GM19025 (cell line): ENCODE results near the gene AKNAD1.

ENCODE experiments used
- ATAC-seq: cut with Tn5 transposase; IDR thresholded peaks from one replicate; pipeline ENCODE4 v1.9.1; 2021; ENCODE audit warnings: mild to moderate bottlenecking, low read depth, moderate library complexity; ENCODE audit not compliant: unreplicated experiment

AKNAD1 gene

GRCh38 chr1:108863984-108864383 is 7.1 kb upstream of the AKNAD1 start:
- ATAC-seq, result no peak

DNA sequence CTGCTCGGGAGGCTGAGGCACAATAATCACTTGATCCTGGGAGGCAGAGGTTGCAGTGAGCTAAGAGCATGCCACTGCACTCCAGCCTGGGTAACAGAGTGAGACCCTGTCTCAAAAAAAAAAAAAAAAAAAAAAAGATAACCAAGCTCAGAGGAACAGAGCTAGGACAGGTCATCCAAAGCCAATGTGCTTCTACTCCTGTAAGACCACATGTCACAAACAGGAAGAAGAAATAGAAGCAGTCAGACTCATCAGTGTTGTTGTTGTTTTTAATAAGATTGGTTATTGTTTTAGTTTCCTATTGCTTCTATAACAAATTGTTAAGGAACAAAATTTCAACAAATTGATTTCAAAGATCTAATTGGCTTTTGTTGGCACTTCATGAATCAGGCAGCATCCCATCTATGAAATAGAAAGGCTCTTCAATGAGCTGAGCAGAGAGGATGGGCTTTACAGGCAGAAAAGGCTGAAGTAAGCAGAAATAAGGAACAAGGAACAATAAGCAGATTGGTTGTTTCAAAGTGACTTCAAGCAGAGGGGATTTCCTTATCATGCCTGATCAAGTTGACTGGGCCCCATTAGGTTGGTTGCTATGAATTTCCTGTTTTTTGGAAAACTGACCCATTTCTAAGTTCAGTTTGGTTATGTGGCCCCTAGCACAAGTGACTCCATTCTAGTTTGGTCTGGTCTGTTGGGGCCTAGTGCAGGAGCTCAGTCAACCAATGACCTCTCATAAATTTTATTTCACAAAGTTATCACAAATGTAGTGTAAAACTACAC is 6.0 kb upstream of the AKNAD1 start:
- ATAC-seq, result no peak

DNA sequence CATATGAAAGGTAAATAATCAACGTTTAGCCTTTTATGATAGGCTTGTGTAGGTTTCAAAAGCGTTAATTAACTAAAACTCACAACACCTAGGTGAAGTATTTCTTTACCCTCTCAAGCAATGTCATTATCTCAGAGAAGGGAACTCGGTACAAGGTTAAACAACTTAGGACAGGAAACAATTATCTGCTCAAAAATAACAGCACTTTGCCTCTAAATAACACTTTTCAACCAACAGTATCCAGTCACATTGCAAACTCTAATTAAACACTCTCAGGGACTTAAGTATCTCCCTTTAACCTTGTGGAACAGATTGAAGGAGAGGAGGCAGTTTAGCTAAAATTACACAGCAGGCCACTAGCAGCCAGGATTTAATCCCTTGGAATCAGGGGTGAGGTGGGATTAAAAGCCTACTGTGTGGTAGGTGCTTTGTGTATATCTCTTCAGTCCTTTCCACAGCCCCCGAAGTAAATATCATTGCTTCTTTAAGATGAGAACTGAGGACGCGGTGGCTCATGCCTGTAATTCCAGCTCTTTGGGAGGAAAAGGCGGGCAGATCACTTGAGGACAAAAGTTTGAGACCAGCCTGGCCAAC is 5.2 kb upstream of the AKNAD1 start:
- ATAC-seq, result no peak

DNA sequence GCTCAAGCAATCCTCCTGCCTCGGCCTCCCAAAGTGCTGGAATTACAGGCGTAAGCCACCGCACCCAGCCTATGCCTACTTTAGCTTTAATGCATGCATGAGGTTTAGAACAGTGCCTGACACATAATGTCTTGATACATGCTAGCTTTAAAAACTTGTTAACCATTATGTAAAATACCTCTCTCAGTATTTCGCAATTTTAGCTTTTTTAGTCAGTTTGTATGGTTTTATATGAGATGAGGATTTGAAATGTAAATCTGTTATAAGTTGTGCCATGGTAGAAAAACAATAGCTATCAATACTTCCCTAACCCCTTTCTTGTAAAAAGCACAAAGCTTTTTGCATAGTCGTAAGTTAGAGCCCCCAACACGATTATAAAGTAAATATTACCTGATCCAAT is 4.7 kb upstream of the AKNAD1 start:
- no peak for ATAC-seq

- ATAC-seq, result no peak
Observed at GRCh38 chr1:108860190-108860907, 3.5 kb upstream of the AKNAD1 start.

DNA sequence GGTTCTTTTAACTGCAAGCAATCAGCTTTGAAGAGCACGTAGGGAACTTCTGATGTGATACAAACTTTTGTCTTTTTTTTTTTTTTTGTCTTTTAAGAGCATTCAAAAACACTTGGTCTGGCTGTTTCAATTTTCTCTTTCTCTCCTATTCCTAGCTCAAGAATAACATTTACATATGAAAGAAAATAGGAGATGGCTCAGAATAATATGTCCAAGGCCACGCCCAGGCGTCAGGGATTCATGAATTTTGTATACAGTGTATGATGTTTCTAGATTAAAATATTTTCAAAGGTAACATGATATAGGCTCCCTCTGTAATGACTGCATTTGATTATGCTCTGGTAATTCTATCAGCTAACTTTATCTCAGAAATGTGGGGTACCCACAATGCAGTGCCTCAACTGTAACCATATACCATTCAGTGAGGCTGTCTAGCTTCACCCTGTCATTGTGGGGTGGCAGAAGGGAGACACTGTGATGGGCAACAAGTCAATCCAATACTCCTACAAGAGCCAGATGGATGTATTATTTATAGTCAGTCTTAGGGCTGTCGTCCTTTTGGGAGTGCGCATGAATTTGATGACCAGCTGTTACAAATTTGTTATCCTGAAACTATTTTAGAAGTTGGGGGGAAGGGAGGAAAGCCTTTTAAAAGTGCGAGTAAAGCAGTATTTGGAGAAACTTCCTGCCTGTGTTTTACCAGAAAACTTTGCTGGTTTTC is 1.5 kb upstream of the AKNAD1 start:
- ATAC-seq, result no peak

DNA sequence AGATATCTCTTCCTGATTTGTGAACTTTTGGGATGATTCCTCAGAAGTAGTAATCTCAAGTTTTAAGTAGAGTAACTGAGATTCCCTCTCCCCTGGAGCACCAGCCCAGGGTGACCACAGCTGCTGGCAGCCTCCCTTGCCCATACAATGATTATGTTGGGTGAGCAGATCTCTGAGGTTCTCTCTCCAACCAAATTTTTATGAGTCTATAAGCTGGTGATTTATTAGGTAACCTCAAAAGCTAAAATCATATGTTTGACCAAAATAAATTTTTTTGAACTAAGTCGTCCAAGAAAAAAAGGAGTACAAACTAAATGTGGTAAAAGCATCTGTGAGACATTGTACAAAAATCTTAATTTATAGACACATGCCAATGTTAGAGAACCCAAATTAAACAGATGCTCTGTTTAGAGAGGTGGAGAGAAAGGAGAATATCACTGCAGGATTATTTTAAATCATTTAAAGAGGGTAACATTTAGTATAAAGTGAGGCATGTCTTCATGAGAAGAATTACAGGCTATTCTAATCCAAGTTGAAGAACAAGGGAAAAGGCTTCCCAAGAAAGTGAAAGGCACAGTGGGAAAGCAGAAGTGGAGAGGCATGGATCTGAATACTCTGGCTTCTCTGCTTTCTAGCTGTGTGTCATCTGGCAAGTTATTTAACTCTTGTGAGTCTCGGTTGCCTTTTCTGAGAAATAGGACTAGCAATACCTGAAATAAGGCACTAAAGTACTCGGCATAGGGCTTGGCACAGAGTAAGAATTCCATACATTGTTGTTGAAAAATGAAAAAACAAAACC is 2.5 kb downstream of the AKNAD1 start:
- no peak for ATAC-seq

- ATAC-seq, result no peak
Observed at GRCh38 chr1:108852221-108852975, 4.5 kb downstream of the AKNAD1 start.

- no peak for ATAC-seq
Observed at GRCh38 chr1:108851567-108851966, 5.3 kb downstream of the AKNAD1 start.

- no peak for ATAC-seq
Observed at GRCh38 chr1:108850929-108851328, 6.0 kb downstream of the AKNAD1 start.

DNA sequence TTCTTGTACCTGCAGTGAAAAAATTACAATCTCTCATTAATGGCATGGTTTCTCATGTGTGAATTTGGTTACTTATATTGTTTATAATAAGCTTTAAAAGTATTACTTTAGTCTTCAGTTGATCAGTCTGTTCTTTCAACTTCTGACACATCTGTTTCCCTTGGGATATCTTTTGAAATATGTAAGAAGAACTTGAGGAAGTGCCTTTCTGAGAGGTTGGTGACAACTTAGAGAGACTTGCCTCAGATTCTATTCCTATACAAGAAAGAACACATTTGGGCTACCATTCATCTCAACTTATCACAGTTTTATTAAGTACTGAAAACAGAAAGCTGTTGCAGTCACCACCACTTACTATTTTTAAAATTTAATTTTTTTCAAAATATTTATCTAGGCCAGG is 8.1 kb downstream of the AKNAD1 start:
- no peak for ATAC-seq

GRCh38 chr1:108847494-108847893 is 9.4 kb downstream of the AKNAD1 start:
- no peak for ATAC-seq

DNA sequence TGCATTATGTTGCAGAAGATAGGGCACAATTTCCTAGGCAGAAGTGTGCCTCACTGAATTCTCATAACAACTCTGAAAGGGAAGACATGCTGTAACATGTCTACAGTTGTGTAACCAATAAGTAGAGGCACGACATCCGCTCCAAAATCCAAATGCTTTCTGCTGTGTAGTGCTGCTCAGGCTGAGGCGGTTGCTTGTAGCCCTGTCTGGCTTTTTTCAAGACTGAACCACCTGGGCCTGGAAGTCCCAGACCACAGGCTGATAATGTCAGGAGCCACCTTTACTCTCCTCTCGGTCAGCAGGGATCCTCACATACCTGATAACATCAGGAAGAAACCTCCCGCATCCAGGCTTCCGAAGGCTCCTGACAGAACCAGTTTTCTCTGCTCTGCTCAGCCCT is 10.9 kb downstream of the AKNAD1 start:
- ATAC-seq, result no peak

GRCh38 chr1:108845446-108845845 is 11.4 kb downstream of the AKNAD1 start:
- no peak for ATAC-seq

DNA sequence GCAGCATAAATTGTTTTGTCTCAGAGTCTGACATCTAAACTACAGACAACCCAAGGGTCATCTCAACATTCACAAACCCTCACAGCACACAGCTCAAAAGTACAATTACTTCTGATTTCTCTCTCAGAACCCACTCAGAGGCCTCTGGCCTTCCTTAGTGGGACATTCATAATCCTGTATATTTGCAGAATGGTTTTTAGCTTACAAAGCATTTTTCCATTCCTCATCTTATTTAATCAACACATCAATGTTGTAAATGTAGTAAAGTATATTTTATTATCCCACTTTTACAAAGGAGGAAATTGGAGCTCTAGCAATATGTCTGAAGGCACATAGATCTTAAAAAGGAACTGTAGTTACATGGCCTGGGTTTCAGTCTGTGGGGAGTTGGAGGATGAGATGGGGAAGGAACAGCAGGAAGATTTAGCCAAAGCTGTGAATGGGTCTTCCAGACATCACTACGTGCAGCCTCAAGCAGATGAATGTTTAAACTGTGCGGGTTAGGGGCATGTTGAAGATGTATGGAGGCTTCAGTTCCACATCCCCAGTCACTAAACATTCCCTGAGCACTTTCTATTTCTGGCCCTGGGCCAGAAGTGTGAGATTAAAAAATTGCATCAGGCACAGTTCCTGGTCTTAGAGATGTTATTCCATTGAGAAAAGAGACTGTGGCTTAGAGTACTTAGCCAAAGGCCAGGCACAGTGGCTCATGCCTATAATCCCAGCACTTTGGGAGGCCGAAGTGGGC is 13.3 kb downstream of the AKNAD1 start:
- ATAC-seq, result no peak

DNA sequence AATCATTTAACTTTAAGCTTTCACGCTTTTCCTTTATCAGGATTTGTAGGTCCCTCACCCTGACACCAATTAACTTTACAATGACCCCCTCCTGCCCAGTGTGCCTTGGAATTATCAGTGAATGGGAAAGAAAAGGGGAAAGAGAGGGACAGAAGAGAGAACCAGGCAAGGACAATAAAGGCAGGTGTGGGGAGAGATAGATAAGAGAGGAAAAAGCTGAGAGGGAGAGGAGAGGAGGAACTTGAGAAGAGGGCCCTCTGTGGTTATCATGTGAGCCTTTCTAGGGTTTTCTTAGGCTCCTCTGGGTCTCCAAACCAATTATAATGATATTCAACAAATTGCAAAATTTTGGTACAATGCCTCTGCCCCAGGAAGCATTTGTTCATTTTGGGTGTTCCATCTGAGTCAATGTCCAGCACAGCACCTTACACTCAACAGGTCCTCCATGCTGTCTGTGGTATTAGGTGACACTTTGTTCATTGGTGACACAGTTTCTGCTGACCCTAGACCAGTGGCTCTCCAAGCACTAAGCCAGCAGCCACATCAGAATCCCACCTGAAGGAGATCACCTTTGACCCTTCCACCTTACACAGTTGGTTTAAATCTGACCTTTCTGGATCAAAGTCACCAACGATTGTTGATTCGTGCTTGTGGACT is 14.2 kb downstream of the AKNAD1 start:
- ATAC-seq, result no peak

- ATAC-seq, result no peak
Observed at GRCh38 chr1:108841703-108842102, 15.2 kb downstream of the AKNAD1 start.

DNA sequence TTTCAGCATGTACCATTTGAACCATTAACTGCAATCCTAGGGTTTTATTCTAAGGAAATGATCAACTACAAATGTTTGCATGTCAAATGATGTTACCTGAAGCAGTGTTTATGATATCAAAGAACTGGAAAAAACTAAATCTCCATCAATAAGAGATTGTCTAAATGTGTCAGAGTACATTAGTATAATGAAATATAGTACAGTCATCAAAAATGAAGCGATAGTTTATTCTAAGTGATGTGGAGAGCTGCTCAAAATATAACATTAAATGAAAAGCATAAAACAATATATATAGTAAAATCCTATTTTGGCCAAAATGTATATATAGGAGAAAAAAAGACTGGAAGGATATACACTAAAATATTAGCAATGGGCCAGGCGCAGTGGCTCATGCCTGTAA is 24.0 kb downstream of the AKNAD1 start:
- no peak for ATAC-seq
